ENCODE data around the gene PRRX2. TPM values are rescaled to one million over a fixed set of nuclear protein-coding genes. Genes with fewer than 3 reads are reported as not detected.
A peak's percentile ranks its signal among the peaks of the same experiment; 100 is the strongest.

PRRX2 gene
- total RNA-seq, 1 donor from 2014 or later, result 13.2 TPM

DNA sequence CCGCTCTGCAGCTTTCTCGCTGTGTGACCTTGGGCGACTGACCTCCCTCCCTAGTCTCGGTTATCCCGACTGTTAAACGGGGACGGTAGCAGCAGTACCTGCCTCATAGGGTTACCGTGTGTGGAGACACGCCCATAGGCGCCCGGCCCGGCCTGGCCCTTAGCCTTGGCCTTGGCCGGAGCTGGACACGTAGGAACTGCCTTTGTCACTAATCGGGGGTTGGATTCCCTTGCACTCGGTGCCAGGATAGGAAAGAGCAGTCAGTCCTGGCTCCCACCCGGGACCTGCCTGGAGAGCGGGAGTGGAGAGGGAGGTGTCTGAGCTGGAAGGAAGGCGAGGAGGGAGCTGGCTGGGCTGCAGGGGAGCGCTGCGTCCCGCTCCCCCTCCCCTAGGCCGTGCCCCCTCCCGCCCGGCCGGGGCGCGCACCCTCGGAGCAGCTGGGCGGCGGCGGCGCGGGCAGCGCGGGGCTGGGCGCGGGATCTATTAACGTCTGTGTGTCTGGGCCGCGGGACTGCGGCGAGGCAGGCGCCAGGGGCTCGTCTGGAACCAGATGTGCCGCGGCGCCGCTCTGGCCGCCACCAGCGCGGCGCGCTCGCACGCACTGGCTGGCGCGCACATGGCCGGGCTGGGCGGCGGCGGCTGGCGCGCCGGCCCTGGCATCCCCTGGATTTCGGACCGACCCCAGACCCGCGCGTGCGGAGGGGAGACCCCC lies 31.7 kb downstream of the PRRX2 start:
- DNase-seq (ENCODE audit: low spot score), result no peak
- intact Hi-C loops (cut with DNase I), result no loop called here
- peak; percentile 36 for ATAC-seq

DNA sequence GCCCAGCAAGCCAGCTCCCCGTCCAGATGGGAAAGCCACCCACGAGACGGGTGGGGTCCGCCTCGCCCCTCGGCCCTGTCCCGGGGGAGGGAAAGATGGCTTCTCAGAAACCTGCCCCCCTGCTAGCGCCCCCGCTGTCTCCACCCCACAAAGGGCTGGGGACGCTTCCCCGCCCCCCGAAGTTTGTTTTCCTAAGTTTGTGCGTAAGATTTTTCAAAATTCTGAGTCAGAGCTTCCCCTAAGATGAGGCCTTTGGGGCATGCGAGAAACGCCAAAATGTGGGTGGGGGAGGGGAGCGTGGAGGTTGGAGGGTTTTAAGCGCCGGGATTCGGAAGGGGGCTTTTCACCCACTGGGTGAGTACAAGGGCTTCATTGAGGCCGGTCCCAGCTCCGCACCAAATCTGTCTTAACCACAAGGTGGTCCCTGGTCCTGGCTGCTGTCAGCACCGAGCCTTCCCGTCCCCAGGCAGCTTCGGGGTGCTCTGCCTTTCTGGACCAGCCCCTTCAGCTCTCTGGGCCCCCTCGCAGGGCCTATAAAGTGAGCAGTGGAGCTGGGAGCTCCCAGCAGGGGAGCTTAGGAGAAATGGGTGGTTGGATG lies 32.3 kb downstream of the PRRX2 start:
- intact Hi-C loops (cut with DNase I), result no loop called here
- DNase-seq (ENCODE audit: low spot score), result peak; percentile 80
- peak; percentile 67 for ATAC-seq

DNA sequence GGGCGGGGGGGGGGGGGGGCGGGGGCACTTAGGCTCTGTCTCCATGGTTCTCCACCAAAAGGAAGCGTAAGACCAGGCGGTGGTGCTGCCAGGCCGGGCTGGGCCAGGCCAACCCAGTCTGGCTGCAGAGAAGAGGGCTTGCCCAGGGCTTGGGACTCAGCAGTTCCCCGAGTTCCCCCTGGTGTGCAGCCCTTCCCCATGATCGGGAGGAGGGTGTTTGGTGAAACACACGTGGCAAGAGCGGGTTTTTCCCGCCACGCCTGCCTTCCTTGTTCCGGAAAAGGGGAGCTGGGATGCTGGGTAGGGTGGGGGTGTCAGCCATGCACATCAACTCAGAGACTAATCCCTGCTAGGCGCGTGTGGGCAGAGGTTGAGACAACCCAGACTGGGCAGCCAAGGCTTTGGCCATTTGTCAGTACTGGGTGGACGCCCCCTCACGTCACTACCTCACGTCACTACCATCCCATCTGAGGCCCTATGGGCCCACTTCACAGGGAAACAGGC lies 32.9 kb downstream of the PRRX2 start:
- ATAC-seq, result peak; percentile 73
- intact Hi-C loops (cut with DNase I), result no loop called here
- peak; percentile 72 for DNase-seq (ENCODE audit: low spot score)

DNA sequence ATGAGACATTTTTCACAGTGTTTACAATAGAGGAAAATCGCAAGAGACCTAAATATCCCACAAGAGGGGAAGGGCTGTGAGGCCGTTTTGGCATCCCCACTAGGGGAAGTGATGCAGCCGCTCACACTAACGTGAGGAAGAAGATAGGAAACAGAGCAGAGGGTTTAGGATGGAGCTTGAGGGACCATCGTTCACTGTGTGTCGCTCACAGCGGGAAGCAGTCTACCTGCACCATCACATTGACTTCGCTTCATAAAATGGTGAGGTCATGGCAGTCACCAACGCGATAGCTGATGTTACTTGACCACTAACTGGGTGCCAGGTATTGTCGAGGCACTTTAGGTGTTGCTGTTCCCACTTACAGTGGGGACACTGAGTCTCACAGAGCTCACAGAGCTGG lies 35.6 kb downstream of the PRRX2 start:
- intact Hi-C loops (cut with DNase I), result no loop called here
- ATAC-seq (no peak), DNase-seq (ENCODE audit: low spot score) (no peak)

DNA sequence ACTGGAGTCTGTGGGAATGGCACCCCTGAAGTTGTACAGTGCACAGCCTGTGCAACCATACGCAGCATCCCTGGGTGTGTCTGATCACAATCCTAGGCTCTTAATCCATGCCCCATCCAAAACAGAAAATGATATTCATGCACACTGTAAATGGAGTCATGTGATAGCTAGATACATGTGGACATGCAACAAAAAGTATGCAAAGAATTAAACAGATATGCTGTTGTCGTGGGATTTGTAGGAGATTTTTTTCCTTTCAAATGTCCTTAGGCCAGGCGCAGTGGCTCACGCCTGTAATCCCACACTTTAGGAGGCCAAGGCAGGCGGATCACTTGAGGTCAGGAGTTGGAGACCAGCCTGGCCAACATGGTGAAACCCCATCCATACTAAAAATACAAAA lies 36.1 kb downstream of the PRRX2 start:
- no peak for ATAC-seq
- intact Hi-C loops (cut with DNase I), result no loop called here
- no peak for DNase-seq (ENCODE audit: low spot score)

DNA sequence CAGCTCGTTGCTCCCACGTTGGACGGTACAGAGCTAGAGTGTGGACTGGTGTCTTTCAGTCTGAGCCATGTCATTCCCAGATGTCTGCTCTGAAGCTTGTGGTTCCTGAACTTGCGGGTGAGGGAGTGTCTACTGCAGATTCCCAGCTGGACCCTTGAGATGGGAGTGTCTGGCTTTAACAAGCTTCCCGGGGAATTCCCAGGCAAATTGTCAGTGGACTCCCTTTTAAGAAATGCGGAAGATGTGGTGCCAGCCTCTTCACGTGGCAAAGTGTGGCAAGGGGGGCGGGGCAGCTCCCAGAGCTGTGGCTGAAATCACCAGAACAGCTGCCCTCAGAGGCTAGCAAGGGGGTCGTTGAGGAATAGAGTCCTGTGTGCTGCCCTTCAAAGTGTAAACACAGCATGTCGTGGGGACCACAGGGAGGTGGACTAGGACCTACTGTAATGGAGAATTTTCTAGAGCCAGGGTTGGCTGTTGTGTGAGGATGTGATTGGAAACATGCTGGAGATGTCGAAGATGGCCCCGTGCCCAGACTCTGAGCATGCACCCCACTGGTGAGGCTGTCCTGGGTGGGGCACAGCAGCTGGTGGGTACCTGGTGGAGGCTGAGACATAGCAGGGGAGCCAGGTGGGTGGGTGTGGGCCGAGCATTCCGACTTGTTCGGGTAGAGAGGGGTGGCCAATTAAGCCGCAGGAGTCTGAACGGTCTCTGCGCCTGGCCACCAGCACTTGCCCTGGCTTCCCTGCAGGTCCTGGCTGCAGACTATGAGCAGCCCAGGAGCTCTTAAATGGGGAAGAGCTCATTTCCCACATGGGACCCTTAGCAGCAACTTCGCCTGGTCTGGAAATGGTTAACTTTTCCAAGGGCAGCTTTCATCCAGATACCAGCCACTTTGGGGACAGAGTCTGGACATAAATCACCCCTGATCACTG lies 37.4 kb downstream of the PRRX2 start:
- ATAC-seq (peak; percentile 57), DNase-seq (ENCODE audit: low spot score) (no peak)
- intact Hi-C loops (cut with DNase I), result no loop called here

DNA sequence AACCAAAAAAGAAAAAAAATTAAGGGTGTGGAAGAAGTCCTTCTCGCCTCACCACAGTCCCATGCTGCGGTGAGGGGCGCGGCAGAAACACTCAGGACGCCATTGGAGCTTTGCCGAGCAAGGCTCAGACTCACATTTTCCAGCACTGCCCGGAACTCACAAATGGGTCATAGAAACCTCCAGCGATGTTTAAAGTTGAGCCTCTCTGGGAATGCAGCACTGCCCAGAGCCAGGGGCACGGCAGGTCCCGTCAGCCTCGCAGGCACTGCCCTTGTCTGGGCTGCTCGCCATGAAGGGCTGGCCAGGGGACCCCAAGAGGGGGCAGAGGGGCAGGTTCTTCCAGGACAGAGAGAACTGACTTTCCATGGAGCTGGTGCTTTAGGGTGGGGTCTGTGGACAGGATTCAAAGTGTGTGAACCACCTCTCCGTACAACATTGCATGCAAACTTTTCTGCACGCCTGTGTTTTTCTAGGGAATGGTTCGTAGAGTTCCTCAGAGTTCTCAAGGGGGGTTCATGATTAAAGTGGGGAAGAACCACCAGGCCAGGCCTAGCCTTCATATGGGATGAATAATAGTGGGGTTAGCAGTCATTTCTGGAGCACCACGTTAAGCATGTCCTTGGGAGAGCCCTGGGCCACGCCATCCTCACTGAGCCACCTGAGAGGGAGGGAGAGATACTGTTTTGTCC lies 38.4 kb downstream of the PRRX2 start:
- peak; percentile 77 for DNase-seq (ENCODE audit: low spot score)

DNA sequence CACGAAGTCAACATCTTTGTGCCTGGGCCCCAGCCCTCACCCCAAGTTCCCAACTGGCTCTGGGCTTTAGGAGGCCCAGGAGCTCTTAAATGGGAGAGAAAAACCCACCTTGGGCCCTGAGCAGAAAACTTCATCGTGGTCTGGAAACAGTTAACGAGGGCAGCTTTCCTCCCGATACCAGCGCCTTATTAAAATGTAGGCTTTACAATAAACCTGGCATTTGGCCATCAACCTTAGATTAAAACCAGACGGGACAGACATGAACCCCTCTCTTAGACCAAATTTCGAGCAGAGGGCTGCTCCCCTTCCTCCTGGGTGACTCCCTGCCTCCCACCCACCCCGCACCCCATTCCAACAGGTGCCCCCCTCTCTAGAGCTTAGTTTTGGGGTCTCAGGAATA lies 39.4 kb downstream of the PRRX2 start:
- DNase-seq (ENCODE audit: low spot score) (no peak), ATAC-seq (no peak)
- intact Hi-C loops (cut with DNase I), result no loop called here

More for the DNA sequence above, 38.4 kb downstream of the PRRX2 start:
- peak; percentile 85 for ATAC-seq
- intact Hi-C loops (cut with DNase I), result no loop called here

DNA sequence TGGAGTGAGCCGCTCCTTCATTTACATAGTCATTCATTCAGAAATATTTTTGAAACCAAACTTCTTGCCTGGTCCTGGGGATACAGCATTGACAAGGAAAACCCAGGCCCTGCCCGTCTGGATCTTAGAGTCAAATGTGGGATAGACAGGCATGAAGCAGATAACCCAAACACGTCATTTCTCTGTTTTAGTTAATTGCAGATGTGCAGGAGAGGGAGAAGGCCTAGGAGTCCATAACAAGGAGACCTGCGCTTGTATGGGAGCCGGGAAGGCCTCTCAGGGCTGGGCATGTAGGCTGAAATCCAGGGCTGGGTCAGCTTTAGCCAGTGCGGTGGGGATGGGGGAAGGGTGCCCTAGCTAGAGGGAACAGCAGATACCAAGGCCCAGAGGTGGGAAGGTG lies 43.3 kb downstream of the PRRX2 start:
- no peak for ATAC-seq
- DNase-seq (ENCODE audit: low spot score), result no peak
- intact Hi-C loops (cut with DNase I), result no loop called here

DNA sequence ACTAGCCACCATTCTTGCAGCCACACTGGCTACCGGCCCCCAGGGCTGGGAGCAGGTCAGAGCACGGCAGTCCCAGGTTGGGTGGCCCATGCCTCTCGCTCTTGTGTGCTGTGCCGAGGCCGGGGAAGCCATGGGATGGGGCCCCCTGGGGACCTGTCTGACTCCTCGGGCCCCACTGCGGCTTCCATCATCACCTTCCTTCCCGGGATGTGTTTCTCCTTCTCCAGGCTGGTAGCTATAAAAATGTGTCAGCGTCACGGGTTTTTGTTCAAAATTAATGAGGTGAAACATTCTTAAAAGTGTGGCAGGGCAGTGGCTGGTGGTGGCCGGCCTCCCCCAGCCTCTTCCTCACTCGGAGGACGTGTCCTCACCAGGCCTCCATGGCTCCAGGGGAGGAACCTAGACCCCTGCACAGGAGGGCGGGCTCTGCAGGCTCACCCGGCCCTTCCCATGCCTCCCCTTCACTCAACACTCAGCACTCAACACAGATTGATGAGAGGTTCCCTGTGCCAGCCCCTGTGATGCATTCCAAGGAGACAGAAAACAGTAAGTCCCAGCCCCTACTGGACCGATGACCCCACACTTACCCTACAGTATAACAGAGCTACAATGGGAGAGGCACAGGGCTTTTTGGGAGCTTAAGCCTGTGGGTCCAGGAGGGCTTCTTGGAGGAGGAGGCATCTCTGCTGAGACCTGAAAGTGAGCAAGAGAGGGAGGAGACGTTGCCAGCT lies 44.2 kb downstream of the PRRX2 start:
- no peak for DNase-seq (ENCODE audit: low spot score)
- ATAC-seq, result no peak
- intact Hi-C loops (cut with DNase I), result no loop called here

DNA sequence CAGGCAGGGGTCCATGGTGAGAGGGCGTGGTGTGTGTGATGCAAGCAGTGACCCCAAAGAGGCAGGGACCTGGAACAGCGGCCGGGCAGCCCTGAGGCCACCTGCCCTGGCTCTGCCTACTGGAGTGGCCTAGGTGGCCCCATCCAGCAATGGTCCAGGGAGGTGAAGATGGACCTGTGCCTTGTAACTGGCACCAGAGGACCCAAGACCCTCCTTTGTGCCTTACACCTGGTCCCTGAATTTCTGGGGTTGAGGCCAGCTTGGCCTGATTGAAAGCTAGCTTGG lies 44.7 kb downstream of the PRRX2 start:
- intact Hi-C loops (cut with DNase I), result no loop called here
- no peak for DNase-seq (ENCODE audit: low spot score)
- ATAC-seq, result no peak

DNA sequence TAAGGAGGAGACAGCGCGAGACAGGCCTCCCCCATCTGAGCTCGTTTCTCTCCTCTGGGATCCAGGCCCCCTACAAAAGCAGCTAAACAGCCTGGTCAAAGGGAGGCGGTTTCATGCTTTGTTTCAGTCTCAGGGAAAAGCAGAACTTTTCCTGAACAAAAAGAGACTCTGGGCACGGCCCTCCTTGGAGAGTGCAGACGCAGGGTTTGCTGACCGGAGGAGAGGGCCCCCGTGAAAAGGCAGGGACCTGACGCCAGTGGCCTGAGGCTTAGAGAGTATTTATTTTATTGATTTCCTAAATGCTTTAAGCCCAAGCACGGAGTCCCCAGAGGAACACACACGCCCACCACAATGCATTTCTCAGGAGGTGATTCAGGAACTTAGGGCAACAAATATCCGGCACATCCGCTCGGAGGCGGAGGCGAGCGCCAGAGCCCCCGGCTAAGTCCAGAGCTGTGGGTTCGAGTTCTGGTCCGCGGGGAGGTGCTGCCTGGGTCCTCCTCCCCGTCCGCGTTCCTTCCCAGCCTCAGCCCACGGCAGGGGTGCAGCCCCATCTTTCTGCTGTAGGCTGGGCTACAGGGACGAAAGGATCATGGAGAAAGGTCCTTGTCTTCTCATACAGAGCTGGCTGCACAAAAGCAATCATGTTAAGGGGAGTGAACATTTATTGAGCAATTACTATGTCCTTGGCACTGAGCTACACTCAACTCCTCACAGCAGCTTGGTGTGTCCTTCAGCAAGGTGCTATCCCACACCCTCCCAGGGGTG lies 47.4 kb downstream of the PRRX2 start:
- ATAC-seq (peak; percentile 41), DNase-seq (ENCODE audit: low spot score) (no peak)
- intact Hi-C loops (cut with DNase I), result no loop called here

DNA sequence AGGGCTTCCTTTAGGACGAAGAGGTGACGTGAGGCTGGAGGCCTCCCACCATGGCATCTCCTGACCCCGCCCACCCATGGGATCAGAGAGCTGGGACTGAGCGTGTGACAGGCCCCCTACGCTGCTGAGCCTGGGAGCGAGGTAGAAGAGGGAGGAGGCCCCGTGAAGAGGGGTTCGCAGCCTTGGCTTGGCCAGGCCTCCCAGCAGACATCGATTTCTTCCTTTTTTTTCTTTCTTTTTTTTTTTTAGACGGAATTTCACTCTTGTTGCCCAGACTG lies 47.9 kb downstream of the PRRX2 start:
- ATAC-seq, result no peak
- intact Hi-C loops (cut with DNase I), result no loop called here
- no peak for DNase-seq (ENCODE audit: low spot score)

DNA sequence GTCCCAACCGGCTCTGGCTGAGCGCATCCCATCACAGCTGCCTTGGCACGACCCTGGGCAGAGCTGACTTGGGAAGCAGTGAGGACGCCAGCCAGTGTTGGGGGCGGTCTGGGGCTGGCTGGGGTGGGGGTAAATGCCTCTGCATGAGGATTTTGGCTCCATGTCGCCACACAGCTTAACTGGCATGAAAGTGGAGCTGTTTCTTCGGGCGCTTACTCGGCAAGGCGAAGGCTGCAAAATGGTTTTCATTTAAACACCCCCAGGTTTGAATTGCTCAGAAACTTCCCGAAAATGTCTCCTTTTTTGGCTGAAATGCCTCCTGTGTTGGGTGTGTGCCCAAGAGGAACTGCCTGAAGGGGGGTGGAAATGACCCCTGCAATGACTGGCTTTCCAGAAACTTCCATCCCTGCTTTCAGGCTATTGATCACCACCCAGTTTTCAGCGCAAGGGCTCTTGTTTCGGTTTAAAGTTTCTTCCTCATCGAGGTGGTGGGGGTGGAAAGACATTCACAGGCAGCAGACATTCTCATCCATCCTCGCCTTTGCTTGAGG lies 49.1 kb downstream of the PRRX2 start:
- intact Hi-C loops (cut with DNase I), result no loop called here
- DNase-seq (ENCODE audit: low spot score) (no peak), ATAC-seq (no peak)

DNA sequence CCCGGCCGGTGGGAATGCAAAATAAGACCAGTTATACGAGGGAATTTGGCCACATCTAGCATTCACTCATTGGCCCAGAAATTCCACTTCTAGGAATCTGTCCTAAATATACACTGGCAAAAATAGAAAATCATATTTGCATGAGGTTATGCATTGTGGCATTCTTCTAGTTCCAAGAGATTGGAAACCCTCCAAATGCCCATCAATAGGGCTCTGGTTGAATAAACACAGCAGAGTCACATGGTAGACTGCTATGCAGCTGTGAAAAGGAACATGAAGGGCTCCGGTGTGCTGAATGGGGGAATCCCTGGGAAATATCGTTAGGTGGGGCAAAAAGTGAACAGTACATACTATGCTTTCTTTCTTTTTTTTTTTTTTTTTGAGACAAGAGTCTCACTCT lies 50.6 kb downstream of the PRRX2 start:
- no peak for ATAC-seq
- intact Hi-C loops (cut with DNase I), result no loop called here
- DNase-seq (ENCODE audit: low spot score), result no peak

DNA sequence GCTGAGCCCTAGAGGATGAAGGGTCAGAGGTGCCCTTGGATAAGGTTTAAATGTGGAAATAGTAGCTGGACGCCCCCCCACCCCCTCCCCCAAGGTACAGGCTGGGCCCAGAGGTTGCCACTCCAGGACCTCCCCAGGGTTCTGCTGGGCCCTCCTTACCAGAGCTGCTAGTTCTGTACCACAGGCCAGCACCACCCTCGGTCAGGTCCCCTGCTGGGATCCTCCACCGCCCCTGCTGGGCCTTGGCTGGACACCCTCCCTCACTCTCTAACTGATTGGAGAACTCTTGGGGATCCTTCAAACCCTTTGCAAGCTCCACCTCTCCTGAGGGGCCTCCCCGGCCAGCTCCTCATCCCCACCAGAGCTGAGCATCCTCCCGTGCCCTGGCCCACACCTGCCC lies 52.5 kb downstream of the PRRX2 start:
- intact Hi-C loops (cut with DNase I), result no loop called here
- ATAC-seq, result no peak

DNA sequence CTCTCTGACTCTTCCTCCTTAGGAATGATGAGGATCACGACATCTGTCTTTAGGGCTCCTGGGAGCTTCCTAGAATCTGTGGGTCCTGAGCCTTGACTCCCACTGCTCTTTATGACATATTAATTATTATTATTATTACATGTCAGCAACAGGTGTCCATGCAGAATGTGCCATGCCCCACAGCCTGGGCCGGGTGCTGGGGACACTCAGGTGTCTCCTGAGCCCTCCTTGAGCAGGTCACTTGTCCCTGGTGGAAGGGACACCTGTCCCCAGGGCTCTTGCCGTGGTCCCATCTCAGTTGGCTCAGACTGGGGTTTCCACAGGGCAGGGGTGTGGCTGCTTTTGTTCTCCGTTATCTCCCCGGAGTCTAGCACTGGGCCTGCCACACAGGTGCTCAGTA lies 53.2 kb downstream of the PRRX2 start:
- intact Hi-C loops (cut with DNase I), result no loop called here
- ATAC-seq, result no peak
- DNase-seq (ENCODE audit: low spot score), result no peak

More for the DNA sequence above, 52.5 kb downstream of the PRRX2 start:
- DNase-seq (ENCODE audit: low spot score), result no peak

DNA sequence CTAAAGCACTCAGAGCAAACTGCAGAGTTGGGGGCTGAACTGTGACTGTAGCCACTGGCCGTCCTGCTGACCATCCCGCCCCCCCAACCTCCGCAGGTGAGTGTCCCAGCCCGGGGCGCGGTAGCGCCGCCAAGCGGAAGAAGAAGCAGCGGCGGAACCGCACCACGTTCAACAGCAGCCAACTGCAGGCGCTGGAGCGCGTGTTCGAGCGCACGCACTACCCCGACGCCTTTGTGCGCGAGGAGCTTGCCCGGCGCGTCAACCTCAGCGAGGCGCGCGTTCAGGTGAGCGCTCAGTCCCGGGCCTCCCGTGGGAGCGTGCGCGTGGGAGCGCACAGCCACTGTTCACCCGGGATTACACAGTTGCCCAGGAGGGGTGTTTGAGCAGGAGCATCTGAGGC lies 53.7 kb downstream of the PRRX2 start:
- intact Hi-C loops (cut with DNase I), result no loop called here
- no peak for ATAC-seq

More for the DNA sequence above, 53.7 kb downstream of the PRRX2 start:
- DNase-seq (ENCODE audit: low spot score), result no peak
